Uterus (tissue), 4 donors: ENCODE measurements around the gene AUH. TPM values are rescaled to one million over a fixed set of nuclear protein-coding genes. Genes with fewer than 3 reads are reported as not detected.

ENCODE experiments used
- DNase-seq, 2 donors: peaks; one replicate each; pipeline ENCODE4 v3.0.0-alpha.2; 2019 to 2020
- H3K27ac ChIP-seq, 2 donors: fragments of 200-600 bp; sonication (generic); 1 replicate in 1 of 2; 2 replicates in 1 of 2; pipeline ENCODE4 v1.5.1; 2016 to 2018
- H3K27me3 ChIP-seq, 2 donors: fragments of 200-600 bp; sonication (generic); one replicate each; pipeline ENCODE4 v1.5.1; 2018 to 2019; ENCODE audit warnings: control low read depth in 1 of 2
- H3K36me3 ChIP-seq, 2 donors: fragments of 200-600 bp; sonication (generic); one replicate each; pipeline ENCODE4 v1.5.1; 2019; ENCODE audit warnings: control low read depth in 1 of 2
- H3K4me1 ChIP-seq, 2 donors: fragments of 200-600 bp; sonication (generic); one replicate each; pipeline ENCODE4 v1.5.1; 2018 to 2019; ENCODE audit warnings: control low read depth in 1 of 2
- H3K4me3 ChIP-seq, 2 donors: fragments of 200-600 bp; sonication (generic); 1 replicate in 1 of 2; 2 replicates in 1 of 2; pipeline ENCODE4 v1.5.1; 2018 to 2019; ENCODE audit warnings: mild to moderate bottlenecking in 1 of 2
- H3K9me3 ChIP-seq, 2 donors: fragments of 200-600 bp; sonication (generic); one replicate each; pipeline ENCODE4 v1.5.1; 2019; ENCODE audit warnings: control low read depth in 1 of 2
- POLR2A ChIP-seq, 2 donors: fragments of 450-650 bp; IDR thresholded peaks; one replicate each; pipeline ENCODE4 v1.6.1; 2016; ENCODE audit warnings: antibody characterized with exemption in 2 of 2, mild to moderate bottlenecking in 1 of 2, moderate library complexity in 1 of 2
- intact Hi-C: fragments of 100-400 bp; cut with DNase I; formaldehyde crosslinking; loops from one replicate; pipeline ENCODE4 v1.15.1; 2023; ENCODE audit warnings: low total_unique reads
- total RNA-seq, 4 donors: library from RNA; depleted of rRNA in 3 of 4; stranded (reverse); fragments of >200 nt in 3 of 4; gene quantifications; one replicate each; pipeline versions ENCODE4 v1.1.0 to v1.2.4, GENCODE V29; 2014 to 2023
- TF ChIP-seq, protein P1 (sequence below), 4 experiments: fragments of 200-600 bp in 2 of 4; fragments of 450-650 bp in 2 of 4; sonication (generic) in 2 of 4; IDR thresholded peaks; one replicate each; pipeline ENCODE4 v1.5.1; 2016 to 2019; ENCODE audit warnings: antibody characterized with exemption in 4 of 4, mild to moderate bottlenecking in 2 of 4, moderate library complexity in 1 of 4
- donor health status: DM: yes; HTN: yes; CAD: no.

AUH gene
- total RNA-seq, 4 donors from 2014 or later, result 4.4 to 36.7 (median 23.7) TPM

- H3K4me1 ChIP-seq, result no peaks in the 10 kb centered on the region
- no peak overlapping the region for H3K4me3 ChIP-seq
- no peaks in the 10 kb centered on the region for H3K27me3 ChIP-seq
- H3K36me3 ChIP-seq, result no peaks in the 10 kb centered on the region
- H3K9me3 ChIP-seq, result no peaks in the 10 kb centered on the region
- TF ChIP-seq POLR2A (IDR thresholded peaks at IDR 0.05), result no peak
- TF ChIP-seq, protein P1, sequence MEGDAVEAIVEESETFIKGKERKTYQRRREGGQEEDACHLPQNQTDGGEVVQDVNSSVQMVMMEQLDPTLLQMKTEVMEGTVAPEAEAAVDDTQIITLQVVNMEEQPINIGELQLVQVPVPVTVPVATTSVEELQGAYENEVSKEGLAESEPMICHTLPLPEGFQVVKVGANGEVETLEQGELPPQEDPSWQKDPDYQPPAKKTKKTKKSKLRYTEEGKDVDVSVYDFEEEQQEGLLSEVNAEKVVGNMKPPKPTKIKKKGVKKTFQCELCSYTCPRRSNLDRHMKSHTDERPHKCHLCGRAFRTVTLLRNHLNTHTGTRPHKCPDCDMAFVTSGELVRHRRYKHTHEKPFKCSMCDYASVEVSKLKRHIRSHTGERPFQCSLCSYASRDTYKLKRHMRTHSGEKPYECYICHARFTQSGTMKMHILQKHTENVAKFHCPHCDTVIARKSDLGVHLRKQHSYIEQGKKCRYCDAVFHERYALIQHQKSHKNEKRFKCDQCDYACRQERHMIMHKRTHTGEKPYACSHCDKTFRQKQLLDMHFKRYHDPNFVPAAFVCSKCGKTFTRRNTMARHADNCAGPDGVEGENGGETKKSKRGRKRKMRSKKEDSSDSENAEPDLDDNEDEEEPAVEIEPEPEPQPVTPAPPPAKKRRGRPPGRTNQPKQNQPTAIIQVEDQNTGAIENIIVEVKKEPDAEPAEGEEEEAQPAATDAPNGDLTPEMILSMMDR (IDR thresholded peaks at IDR 0.05), result no peak
- DNase-seq, result no peak
- intact Hi-C loops, result no loop called here
- H3K27ac ChIP-seq, result no peak overlapping the region
Measured at GRCh38 chr9:91217388-91217787, 144.3 kb downstream of the AUH start.

- no peak overlapping the region for H3K4me3 ChIP-seq
- intact Hi-C loops, result no loop called here
- H3K4me1 ChIP-seq, result no peaks in the 10 kb centered on the region
- no peak for DNase-seq
- H3K9me3 ChIP-seq, result no peaks in the 10 kb centered on the region
- no peaks in the 10 kb centered on the region for H3K27me3 ChIP-seq
- H3K36me3 ChIP-seq, result no peaks in the 10 kb centered on the region
- no peak for TF ChIP-seq POLR2A (IDR thresholded peaks at IDR 0.05)
- TF ChIP-seq, protein P1 (IDR thresholded peaks at IDR 0.05), result no peak
- H3K27ac ChIP-seq, result no peak overlapping the region
Measured at GRCh38 chr9:91214867-91215266, 146.9 kb downstream of the AUH start.

DNA sequence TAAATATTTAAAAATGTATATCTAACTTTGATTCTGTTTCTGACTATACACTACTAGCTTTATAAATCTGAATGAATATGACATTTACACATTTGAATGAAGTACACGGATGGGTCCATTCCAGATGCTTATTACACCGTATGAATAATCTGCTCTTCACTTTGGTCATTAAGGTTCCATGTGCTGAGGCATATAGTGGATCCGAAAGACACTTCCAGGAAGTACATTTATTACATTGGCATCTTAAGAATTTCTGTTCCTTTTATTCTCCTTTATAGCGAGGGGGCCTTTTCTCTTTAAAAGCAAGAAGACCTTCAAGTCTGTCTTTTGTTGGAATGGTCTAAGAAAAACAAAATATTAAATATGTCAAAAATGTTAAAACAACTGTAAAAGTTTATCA, 147.6 kb downstream of the AUH start:
- intact Hi-C loops, result no loop called here
- TF ChIP-seq, protein P1 (IDR thresholded peaks at IDR 0.05), result no peak
- TF ChIP-seq POLR2A (IDR thresholded peaks at IDR 0.05), result no peak

DNA sequence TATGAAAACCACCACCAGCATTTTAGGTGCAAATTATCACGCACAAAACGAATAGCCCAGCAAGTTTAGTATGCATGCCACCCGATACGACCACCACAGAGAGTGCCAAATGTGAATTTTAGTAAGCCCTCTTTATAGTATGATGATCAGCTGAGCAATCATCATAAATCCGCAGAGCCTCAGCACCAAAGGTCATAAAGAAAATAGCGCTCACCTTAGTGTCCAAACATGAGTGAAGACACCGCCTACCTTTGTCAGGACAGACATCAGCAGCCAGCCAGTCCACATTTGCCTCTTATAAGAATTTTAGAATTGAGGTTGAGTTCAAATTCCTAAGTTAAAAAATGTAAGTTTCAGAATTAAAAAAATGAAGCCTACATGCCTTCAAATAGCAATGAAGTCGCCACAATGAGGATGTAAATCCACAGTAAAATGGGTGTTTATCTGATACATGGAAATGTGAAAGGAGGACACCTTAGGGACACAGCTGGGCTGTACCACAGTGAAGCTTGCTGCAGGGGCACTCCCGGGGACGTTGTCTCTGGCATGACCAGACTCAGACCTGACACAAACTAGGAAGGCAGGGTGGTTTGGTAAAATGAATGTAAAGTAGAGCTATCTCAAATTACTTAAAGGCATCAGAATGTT, 149.0 kb downstream of the AUH start:
- intact Hi-C loops, result no loop called here
- Histone ChIP-seq H3K27ac (peak overlapping the region; percentile 73 to 74), H3K27me3 (no peaks in the 10 kb centered on the region)

More for the DNA sequence above, 147.6 kb downstream of the AUH start:
- H3K9me3 ChIP-seq, result no peaks in the 10 kb centered on the region
- H3K4me1 ChIP-seq, result no peaks in the 10 kb centered on the region
- H3K4me3 ChIP-seq, result no peak overlapping the region
- no peak overlapping the region for H3K27ac ChIP-seq
- no peak for DNase-seq
- H3K27me3 ChIP-seq, result no peaks in the 10 kb centered on the region
- H3K36me3 ChIP-seq, result no peaks in the 10 kb centered on the region

DNA sequence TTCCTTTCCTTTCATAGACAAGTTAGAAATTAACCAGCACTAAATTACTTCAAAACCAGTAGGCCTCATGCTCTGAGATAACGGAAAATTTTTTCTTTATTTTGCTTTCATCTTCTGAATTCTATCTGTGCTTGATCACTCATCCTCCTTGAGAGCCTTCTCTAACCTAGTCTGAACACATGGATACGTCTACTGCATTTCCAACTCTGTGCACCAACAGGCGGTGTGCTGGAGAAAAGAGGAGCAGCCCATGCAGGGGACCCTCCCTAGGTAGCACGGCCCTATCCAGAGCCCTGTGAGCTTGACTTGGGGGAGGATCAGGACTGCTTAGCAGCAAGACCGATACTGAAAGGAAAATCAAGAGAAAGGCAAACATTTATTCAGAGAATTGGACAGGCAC, 149.8 kb downstream of the AUH start:
- intact Hi-C loops, result no loop called here
- H3K27ac ChIP-seq, result peak overlapping the region; percentile 73 to 74
- H3K9me3 ChIP-seq, result no peaks in the 10 kb centered on the region
- no peaks in the 10 kb centered on the region for H3K4me1 ChIP-seq
- TF ChIP-seq, protein P1 (IDR thresholded peaks at IDR 0.05), result no peak
- TF ChIP-seq POLR2A (IDR thresholded peaks at IDR 0.05), result no peak
- DNase-seq, result no peak
- no peaks in the 10 kb centered on the region for H3K27me3 ChIP-seq
- peak overlapping the region in 1 of 2 donors; percentile 15 for H3K4me3 ChIP-seq
- no peaks in the 10 kb centered on the region for H3K36me3 ChIP-seq

More for the DNA sequence above, 149.0 kb downstream of the AUH start:
- Histone ChIP-seq H3K9me3 (no peaks in the 10 kb centered on the region), H3K36me3 (no peaks in the 10 kb centered on the region), H3K4me1 (no peaks in the 10 kb centered on the region), H3K4me3 (no peak overlapping the region)
- TF ChIP-seq, protein P1 (IDR thresholded peaks at IDR 0.05), result no peak
- no peak for TF ChIP-seq POLR2A (IDR thresholded peaks at IDR 0.05)
- DNase-seq, result no peak
